Erythroblast (primary cell): Measurements from ENCODE around the gene TPD52L1.

Experiments used
- GATA1 ChIP-seq: IDR thresholded peaks from 2 replicates; pipeline ENCODE4 v1.6.1; 2011; ENCODE audit warnings: low read depth, mild to moderate bottlenecking, control low read depth, low read length, moderate library complexity
- POLR2A ChIP-seq: IDR thresholded peaks from 2 replicates; pipeline ENCODE4 v1.6.1; 2011; ENCODE audit warnings: mild to moderate bottlenecking, low read length

DNA sequence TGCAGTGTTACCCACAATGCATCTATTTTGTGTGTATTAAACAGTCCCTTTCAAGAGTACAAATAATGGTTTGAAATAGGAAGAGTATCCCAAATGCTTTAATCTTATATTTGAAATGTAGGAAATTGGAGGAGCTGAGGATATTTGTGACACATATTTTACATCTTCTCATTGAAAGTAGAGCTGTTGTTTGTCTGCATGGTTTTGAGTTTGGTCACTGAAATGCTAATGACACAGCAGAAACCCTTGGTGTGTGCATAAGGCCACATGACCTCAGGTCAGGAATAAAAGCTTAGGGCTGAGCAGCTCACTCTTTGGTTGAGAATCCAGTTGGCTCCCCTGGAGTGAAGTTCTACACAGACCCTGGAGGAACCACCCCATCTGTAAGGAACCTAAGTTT lies 49.8 kb downstream of the TPD52L1 start:
- TF ChIP-seq POLR2A (no peak), GATA1 (no peak)
